CD4-positive, alpha-beta T cell treated with Interleukin-1 beta for 1 hour (primary cell): ENCODE measurements around the gene VAV3.
"Not testable (repeated sequence)": the region's sequence is repeated elsewhere in the genome, so short reads cannot be mapped to it uniquely, and the experiment has no call there.

Source experiments
- DNase-seq, 2 donors: peaks; one replicate each; pipeline ENCODE4 v3.0.0-alpha.2; 2020 to 2022

The VAV3 gene

GRCh38 chr1:107678993-107679392 lies 286.0 kb downstream of the VAV3 start:
- no peak for DNase-seq

- DNase-seq: no peak
Observed at GRCh38 chr1:107677697-107678096, 287.3 kb downstream of the VAV3 start.

- DNase-seq: no peak
Observed at GRCh38 chr1:107674486-107674885, 290.5 kb downstream of the VAV3 start.

- no peak for DNase-seq
Observed at GRCh38 chr1:107673006-107673405, 292.0 kb downstream of the VAV3 start.

GRCh38 chr1:107670397-107671040 lies 294.5 kb downstream of the VAV3 start:
- DNase-seq: no peak

- no peak for DNase-seq
Observed at GRCh38 chr1:107669996-107670395, 295.0 kb downstream of the VAV3 start.

GRCh38 chr1:107668762-107669161 lies 296.2 kb downstream of the VAV3 start:
- no peak for DNase-seq

GRCh38 chr1:107666493-107666892 lies 298.5 kb downstream of the VAV3 start:
- no peak for DNase-seq

- no peak for DNase-seq
Observed at GRCh38 chr1:107664982-107665925, 299.7 kb downstream of the VAV3 start.

- no peak for DNase-seq
Observed at GRCh38 chr1:107662971-107663370, 302.0 kb downstream of the VAV3 start.

- no peak for DNase-seq
Observed at GRCh38 chr1:107661158-107661557, 303.8 kb downstream of the VAV3 start.

- no peak for DNase-seq
Observed at GRCh38 chr1:107659961-107660360, 305.0 kb downstream of the VAV3 start.

GRCh38 chr1:107657356-107657755 lies 307.6 kb downstream of the VAV3 start:
- DNase-seq: no peak

- no peak for DNase-seq
Observed at GRCh38 chr1:107653765-107654164, 311.2 kb downstream of the VAV3 start.

- no peak for DNase-seq
Observed at GRCh38 chr1:107653005-107653404, 312.0 kb downstream of the VAV3 start.

GRCh38 chr1:107650825-107651224 lies 314.2 kb downstream of the VAV3 start:
- DNase-seq: not testable (repeated sequence)

- DNase-seq: peak in 1 of 2 donors; percentile 0
Observed at GRCh38 chr1:107649023-107649422, 316.0 kb downstream of the VAV3 start.

- no peak for DNase-seq
Observed at GRCh38 chr1:107648071-107648470, 316.9 kb downstream of the VAV3 start.

GRCh38 chr1:107647012-107647411 lies 318.0 kb downstream of the VAV3 start:
- DNase-seq: no peak

GRCh38 chr1:107643766-107644165 lies 321.2 kb downstream of the VAV3 start:
- DNase-seq: no peak

- peak in 1 of 2 donors; percentile 9 for DNase-seq
Observed at GRCh38 chr1:107640207-107640606, 324.8 kb downstream of the VAV3 start.

GRCh38 chr1:107637101-107637500 lies 327.9 kb downstream of the VAV3 start:
- no peak for DNase-seq

- DNase-seq: no peak
Observed at GRCh38 chr1:107633596-107633995, 331.4 kb downstream of the VAV3 start.
